ENCODE measurements around the gene RBM23.

DNA sequence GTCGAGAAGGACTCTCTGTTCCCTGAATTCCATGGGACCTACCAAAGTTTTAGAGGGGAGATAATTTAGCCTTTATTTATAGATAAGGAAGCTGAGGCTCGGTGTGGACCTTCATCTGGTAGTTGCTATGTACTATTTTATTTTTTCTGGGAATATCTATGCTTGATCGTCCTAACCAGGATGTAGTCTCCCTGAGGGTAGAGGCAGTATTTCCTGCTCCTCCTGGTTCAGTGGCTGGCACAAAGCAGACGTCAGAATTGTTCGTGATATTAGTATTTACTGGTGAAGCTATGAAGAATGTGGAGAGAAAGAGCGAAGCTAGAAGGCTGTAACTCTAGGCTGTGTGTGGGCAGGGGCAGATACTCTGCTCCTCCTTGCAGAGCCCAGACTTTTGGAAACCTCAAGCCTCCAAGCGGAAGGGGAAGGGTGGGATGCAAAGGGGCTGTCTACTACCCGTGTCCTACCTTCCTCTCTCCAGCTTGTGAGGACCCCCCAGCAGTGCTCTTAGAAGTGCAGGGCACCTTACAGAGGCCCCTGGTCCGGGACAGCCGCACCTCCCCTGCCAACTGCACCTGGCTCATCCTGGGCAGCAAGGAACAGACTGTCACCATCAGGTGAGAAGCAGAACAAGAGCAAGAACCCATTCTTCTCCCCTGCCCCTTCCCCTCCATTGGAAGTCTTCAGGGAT lies 46.0 kb downstream of the RBM23 start:
- TF ChIP-seq, protein P1, sequence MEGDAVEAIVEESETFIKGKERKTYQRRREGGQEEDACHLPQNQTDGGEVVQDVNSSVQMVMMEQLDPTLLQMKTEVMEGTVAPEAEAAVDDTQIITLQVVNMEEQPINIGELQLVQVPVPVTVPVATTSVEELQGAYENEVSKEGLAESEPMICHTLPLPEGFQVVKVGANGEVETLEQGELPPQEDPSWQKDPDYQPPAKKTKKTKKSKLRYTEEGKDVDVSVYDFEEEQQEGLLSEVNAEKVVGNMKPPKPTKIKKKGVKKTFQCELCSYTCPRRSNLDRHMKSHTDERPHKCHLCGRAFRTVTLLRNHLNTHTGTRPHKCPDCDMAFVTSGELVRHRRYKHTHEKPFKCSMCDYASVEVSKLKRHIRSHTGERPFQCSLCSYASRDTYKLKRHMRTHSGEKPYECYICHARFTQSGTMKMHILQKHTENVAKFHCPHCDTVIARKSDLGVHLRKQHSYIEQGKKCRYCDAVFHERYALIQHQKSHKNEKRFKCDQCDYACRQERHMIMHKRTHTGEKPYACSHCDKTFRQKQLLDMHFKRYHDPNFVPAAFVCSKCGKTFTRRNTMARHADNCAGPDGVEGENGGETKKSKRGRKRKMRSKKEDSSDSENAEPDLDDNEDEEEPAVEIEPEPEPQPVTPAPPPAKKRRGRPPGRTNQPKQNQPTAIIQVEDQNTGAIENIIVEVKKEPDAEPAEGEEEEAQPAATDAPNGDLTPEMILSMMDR (IDR thresholded peaks at IDR 0.05): no peak
- no peak for TF ChIP-seq POLR2A (IDR thresholded peaks at IDR 0.05)
